Esophagus squamous epithelium (tissue), 5 donors: ENCODE measurements around the gene FCHSD2. TPM values are rescaled to one million over a fixed set of nuclear protein-coding genes. Genes with fewer than 3 reads are reported as not detected.

Experiments
- DNase-seq: peaks from one replicate; lab custom pipeline; 2025; lab: John Stamatoyannopoulos, UW
- H3K27ac ChIP-seq, 4 donors: fragments of 200-600 bp; sonication (generic); one replicate each; pipeline ENCODE4 v1.5.1; 2016 to 2019; ENCODE audit warnings: mild to moderate bottlenecking in 1 of 4
- H3K27me3 ChIP-seq, 4 donors: fragments of 200-600 bp; sonication (generic); 1 replicate in 3 of 4; 2 replicates in 1 of 4; pipeline versions ENCODE4 v1.5.1 to v1.6.0; 2017 to 2021; ENCODE audit warnings: antibody characterized with exemption in 1 of 4
- H3K36me3 ChIP-seq, 3 donors: fragments of 200-600 bp; sonication (generic); one replicate each; pipeline ENCODE4 v1.5.1; 2016 to 2019
- H3K4me1 ChIP-seq, 3 donors: fragments of 200-600 bp; sonication (generic); one replicate each; pipeline ENCODE4 v1.5.1; 2017 to 2019
- H3K4me3 ChIP-seq, 4 donors: fragments of 200-600 bp; sonication (generic); 1 replicate in 3 of 4; 2 replicates in 1 of 4; pipeline ENCODE4 v1.5.1; 2016 to 2019; ENCODE audit warnings: mild to moderate bottlenecking in 2 of 4, moderate library complexity in 1 of 4
- H3K9me3 ChIP-seq, 3 donors: fragments of 200-600 bp; sonication (generic); one replicate each; pipeline ENCODE4 v1.5.1; 2016 to 2019
- POLR2A ChIP-seq, 4 donors: fragments of 450-650 bp; IDR thresholded peaks; one replicate each; pipeline ENCODE4 v1.6.1; 2017; ENCODE audit warnings: antibody characterized with exemption in 4 of 4, mild to moderate bottlenecking in 4 of 4, moderate library complexity in 3 of 4
- WGBS, 2 donors: methylation state at CpG; one replicate each; pipeline ENCODE4 v1.1.5; 2018; 5-methylcytosine and 5-hydroxymethylcytosine counted together
- intact Hi-C: fragments of 100-400 bp; cut with DNase I; formaldehyde crosslinking; loops from one replicate; pipeline ENCODE4 v1.15.0; 2022
- total RNA-seq, 4 donors: library from RNA; depleted of rRNA; stranded (reverse); fragments of >200 nt; gene quantifications; one replicate each; pipeline ENCODE4 v1.1.0, GENCODE V29; 2016
- TF ChIP-seq, protein P1 (sequence below), 6 experiments: fragments of 450-650 bp in 4 of 6; fragments of 200-600 bp in 2 of 6; sonication (generic) in 2 of 6; IDR thresholded peaks; one replicate each; pipeline ENCODE4 v1.5.1; 2016 to 2019; ENCODE audit warnings: antibody characterized with exemption in 6 of 6, mild to moderate bottlenecking in 4 of 6, moderate library complexity in 4 of 6
- donor health status: DM: yes; HTN: yes; CAD: no.

FCHSD2 gene
- total RNA-seq, 4 donors from 2014 or later, result 4.1 to 12.8 (median 6.8) TPM

DNA sequence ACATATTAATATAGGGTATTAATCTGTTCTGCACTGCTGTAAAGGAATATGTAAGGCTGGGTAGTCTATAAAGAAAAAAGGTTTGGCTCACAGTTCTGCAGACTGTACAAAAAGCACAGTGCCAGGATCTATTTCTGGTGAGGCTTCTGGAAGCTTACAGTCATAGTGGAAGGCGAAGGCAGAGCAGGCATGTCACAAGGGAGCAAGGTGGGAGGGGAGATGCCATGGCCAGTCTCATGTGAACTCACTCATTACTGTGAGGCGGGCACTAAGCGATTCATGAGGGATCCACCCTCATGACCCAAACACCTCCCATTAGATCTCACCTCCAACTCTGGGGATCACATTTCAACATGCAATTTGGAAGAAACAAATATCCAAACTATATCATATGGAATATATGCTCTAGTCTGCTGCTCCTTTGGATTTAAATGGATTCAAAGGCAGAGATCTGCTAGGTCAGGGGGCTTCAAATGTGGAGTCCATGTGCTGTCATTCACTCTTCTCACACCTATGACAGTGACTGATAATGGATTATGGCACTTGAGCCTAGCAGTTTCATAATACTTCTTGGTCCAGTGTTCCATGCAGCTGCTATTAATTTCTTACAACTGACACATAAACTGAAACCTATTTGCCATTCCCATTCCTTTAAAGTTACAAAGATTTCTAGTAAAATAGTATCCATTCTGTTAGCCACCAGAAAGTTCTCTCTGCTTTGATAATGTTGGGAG, 182.0 kb downstream of the FCHSD2 start:
- Histone ChIP-seq H3K9me3 (no peaks in the 10 kb centered on the region), H3K36me3 (no peaks in the 10 kb centered on the region), H3K4me1 (no peaks in the 10 kb centered on the region), H3K4me3 (no peak overlapping the region), H3K27ac (no peak overlapping the region), H3K27me3 (no peaks in the 10 kb centered on the region)
- WGBS, 2 donors, result 89 to 96% methylated on average over 3 of the region's 3 CpGs
- intact Hi-C loops, result no loop called here
- TF ChIP-seq, protein P1, sequence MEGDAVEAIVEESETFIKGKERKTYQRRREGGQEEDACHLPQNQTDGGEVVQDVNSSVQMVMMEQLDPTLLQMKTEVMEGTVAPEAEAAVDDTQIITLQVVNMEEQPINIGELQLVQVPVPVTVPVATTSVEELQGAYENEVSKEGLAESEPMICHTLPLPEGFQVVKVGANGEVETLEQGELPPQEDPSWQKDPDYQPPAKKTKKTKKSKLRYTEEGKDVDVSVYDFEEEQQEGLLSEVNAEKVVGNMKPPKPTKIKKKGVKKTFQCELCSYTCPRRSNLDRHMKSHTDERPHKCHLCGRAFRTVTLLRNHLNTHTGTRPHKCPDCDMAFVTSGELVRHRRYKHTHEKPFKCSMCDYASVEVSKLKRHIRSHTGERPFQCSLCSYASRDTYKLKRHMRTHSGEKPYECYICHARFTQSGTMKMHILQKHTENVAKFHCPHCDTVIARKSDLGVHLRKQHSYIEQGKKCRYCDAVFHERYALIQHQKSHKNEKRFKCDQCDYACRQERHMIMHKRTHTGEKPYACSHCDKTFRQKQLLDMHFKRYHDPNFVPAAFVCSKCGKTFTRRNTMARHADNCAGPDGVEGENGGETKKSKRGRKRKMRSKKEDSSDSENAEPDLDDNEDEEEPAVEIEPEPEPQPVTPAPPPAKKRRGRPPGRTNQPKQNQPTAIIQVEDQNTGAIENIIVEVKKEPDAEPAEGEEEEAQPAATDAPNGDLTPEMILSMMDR (IDR thresholded peaks at IDR 0.05), result no peak
- TF ChIP-seq POLR2A (IDR thresholded peaks at IDR 0.05), result no peak
- DNase-seq, result no peak

GRCh38 chr11:72958791-72959190, 183.3 kb downstream of the FCHSD2 start:
- Histone ChIP-seq H3K27me3 (no peaks in the 10 kb centered on the region), H3K4me3 (no peak overlapping the region)

DNA sequence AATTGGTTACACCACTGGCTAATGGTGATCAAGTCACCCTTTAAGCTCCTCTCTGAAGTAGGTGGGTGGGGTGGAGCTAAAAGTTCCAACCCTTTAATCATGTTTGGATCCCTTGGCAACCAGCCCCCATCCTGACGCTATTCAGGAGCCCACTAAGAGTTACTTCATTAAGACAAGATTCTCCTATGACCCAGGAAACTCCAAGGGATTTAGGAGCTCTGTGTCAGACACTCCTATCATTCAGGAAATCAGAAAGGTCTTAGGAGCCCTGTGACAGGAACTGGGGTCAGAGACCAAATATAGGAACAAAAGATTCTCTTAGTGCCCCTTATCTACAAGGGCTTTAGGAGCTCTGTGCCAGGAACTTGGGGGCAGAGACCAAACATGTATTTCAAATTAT, 186.7 kb downstream of the FCHSD2 start:
- no peak for TF ChIP-seq POLR2A (IDR thresholded peaks at IDR 0.05)
- TF ChIP-seq, protein P1 (IDR thresholded peaks at IDR 0.05), result no peak
- no peaks in the 10 kb centered on the region for H3K27me3 ChIP-seq
- 40% methylated on average over 1 of the region's 1 CpG for WGBS, 2 donors
- H3K27ac ChIP-seq, result no peak overlapping the region
- H3K36me3 ChIP-seq, result no peaks in the 10 kb centered on the region
- DNase-seq, result no peak
- H3K9me3 ChIP-seq, result no peaks in the 10 kb centered on the region
- intact Hi-C loops, result no loop called here
- H3K4me3 ChIP-seq, result no peak overlapping the region
- H3K4me1 ChIP-seq, result no peaks in the 10 kb centered on the region

More at GRCh38 chr11:72958791-72959190, 183.3 kb downstream of the FCHSD2 start:
- no peaks in the 10 kb centered on the region for H3K36me3 ChIP-seq
- H3K27ac ChIP-seq, result no peak overlapping the region
- DNase-seq, result no peak
- WGBS, 2 donors, result 76 to 87% methylated on average over 2 of the region's 2 CpGs
- no peaks in the 10 kb centered on the region for H3K9me3 ChIP-seq
- TF ChIP-seq, protein P1 (IDR thresholded peaks at IDR 0.05), result no peak
- TF ChIP-seq POLR2A (IDR thresholded peaks at IDR 0.05), result no peak
- intact Hi-C loops, result no loop called here
- H3K4me1 ChIP-seq, result no peaks in the 10 kb centered on the region

GRCh38 chr11:72954860-72955259, 187.3 kb downstream of the FCHSD2 start:
- intact Hi-C loops, result no loop called here
- DNase-seq, result no peak
- H3K27ac ChIP-seq, result no peak overlapping the region
- no peaks in the 10 kb centered on the region for H3K9me3 ChIP-seq
- WGBS, 2 donors, result 28 to 47% methylated on average over 3 of the region's 3 CpGs
- no peaks in the 10 kb centered on the region for H3K4me1 ChIP-seq
- H3K27me3 ChIP-seq, result no peaks in the 10 kb centered on the region
- no peaks in the 10 kb centered on the region for H3K36me3 ChIP-seq
- no peak overlapping the region for H3K4me3 ChIP-seq
- TF ChIP-seq, protein P1 (IDR thresholded peaks at IDR 0.05), result no peak
- no peak for TF ChIP-seq POLR2A (IDR thresholded peaks at IDR 0.05)

DNA sequence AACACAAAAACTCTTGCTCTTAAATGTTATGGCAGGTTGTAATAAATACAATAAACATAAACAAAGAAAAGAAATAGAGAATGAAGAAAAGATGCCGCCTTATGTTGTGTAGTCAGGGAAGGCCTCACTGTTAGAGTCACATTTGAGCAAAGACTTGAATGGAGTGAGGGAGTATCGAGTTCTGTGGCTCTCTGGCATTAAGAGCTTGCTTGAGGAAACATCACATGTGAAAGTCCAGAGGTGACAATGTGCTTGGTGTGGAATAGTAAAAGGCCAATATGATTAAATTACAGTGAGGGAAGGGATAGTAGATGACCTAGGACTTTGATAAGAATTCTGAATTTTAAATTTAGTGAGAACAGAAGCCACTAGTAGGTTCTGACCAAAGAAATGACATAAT, 188.5 kb downstream of the FCHSD2 start:
- TF ChIP-seq, protein P1 (IDR thresholded peaks at IDR 0.05), result no peak
- TF ChIP-seq POLR2A (IDR thresholded peaks at IDR 0.05), result no peak
- no peak overlapping the region for H3K27ac ChIP-seq
- no peak for DNase-seq
- WGBS, 2 donors, result 83 to 96% methylated on average over 2 of the region's 2 CpGs
- no peaks in the 10 kb centered on the region for H3K4me1 ChIP-seq
- no peaks in the 10 kb centered on the region for H3K27me3 ChIP-seq
- no peaks in the 10 kb centered on the region for H3K9me3 ChIP-seq
- intact Hi-C loops, result no loop called here
- no peak overlapping the region for H3K4me3 ChIP-seq
- H3K36me3 ChIP-seq, result no peaks in the 10 kb centered on the region
